ENCODE results near the gene CNTNAP4. TPM values are rescaled to one million over a fixed set of nuclear protein-coding genes. Genes with fewer than 3 reads are reported as not detected.

The CNTNAP4 gene
- polyA plus RNA-seq, 1 of the 3 experiments (the other 2 are of a cell fraction) = not detected

- POLR2A ChIA-PET = no interaction called here
- no peaks in the 10 kb centered on the region for H3K79me2 ChIP-seq (ENCODE audit: insufficient read depth)
- H3K9ac ChIP-seq = no peak overlapping the region
- no peak overlapping the region for H3K4me2 ChIP-seq
- H3K36me3 ChIP-seq (replicated peaks in 1 of 2; ENCODE audit: control insufficient read depth in 1 of 2, insufficient read depth in 2 of 2, low read length in 1 of 2) = no peaks in the 10 kb centered on the region
- H3K27me3 ChIP-seq (ENCODE audit: insufficient read depth) = no peaks in the 10 kb centered on the region
- no peaks in the 10 kb centered on the region for H3K4me1 ChIP-seq (ENCODE audit: control insufficient read depth in 1 of 2, insufficient read depth in 2 of 2, low read depth in 1 of 2, low read length in 1 of 2)
- H2AFZ ChIP-seq (ENCODE audit: low read depth) = no peak overlapping the region
- no peaks in the 10 kb centered on the region for H4K20me1 ChIP-seq (ENCODE audit: insufficient read depth)
- no peak for DNase-seq
- no peak overlapping the region for H3K27ac ChIP-seq (ENCODE audit: low read depth in 2 of 2, low read length in 1 of 2)
- no peaks in the 10 kb centered on the region for H3K9me2 ChIP-seq
- CTCF ChIA-PET = no interaction called here
- no peak overlapping the region for H3K4me3 ChIP-seq (ENCODE audit: low read depth in 2 of 2, low read length in 1 of 2)
- no peak for TF ChIP-seq NRF1 (IDR thresholded peaks at IDR 0.05; ENCODE audit: low read depth, low read length)
- TF ChIP-seq CHD2 (IDR thresholded peaks at IDR 0.05; ENCODE audit: low read length, partially characterized antibody) = no peak
- no peak for TF ChIP-seq JUND (IDR thresholded peaks at IDR 0.05)
- H3F3A ChIP-seq (replicated peaks; ENCODE audit: insufficient read depth) = no peaks in the 10 kb centered on the region
- H3K9me3 ChIP-seq = no peaks in the 10 kb centered on the region
These were observed 41.4 kb downstream of the CNTNAP4 start for GRCh38 chr16:76318565-76318964.

GRCh38 chr16:76329106-76329505, 51.9 kb downstream of the CNTNAP4 start:
- POLR2A ChIA-PET = no interaction called here

More at GRCh38 chr16:76329106-76329505, 51.9 kb downstream of the CNTNAP4 start:
- Histone ChIP-seq H3K9me2 (no peaks in the 10 kb centered on the region), H3K4me3 (ENCODE audit: low read depth in 2 of 2, low read length in 1 of 2) (no peak overlapping the region), H3K4me2 (no peak overlapping the region), H2AFZ (ENCODE audit: low read depth) (no peak overlapping the region), H3K36me3 (replicated peaks in 1 of 2; ENCODE audit: control insufficient read depth in 1 of 2, insufficient read depth in 2 of 2, low read length in 1 of 2) (no peaks in the 10 kb centered on the region), H3K27ac (ENCODE audit: low read depth in 2 of 2, low read length in 1 of 2) (no peak overlapping the region), H3K4me1 (ENCODE audit: control insufficient read depth in 1 of 2, insufficient read depth in 2 of 2, low read depth in 1 of 2, low read length in 1 of 2) (peaks cover 0 to 2% of the 10 kb centered on the region in 2 experiments; a peak in 1 of 4 replicates), H3K79me2 (ENCODE audit: insufficient read depth) (no peaks in the 10 kb centered on the region), H4K20me1 (ENCODE audit: insufficient read depth) (no peaks in the 10 kb centered on the region), H3F3A (replicated peaks; ENCODE audit: insufficient read depth) (no peaks in the 10 kb centered on the region), H3K9ac (no peak overlapping the region), H3K27me3 (ENCODE audit: insufficient read depth) (no peaks in the 10 kb centered on the region), H3K9me3 (no peaks in the 10 kb centered on the region)
- 15% methylated on average over 1 of the region's 1 CpG for WGBS (ENCODE audit: low lambda C conversion rate)
- DNase-seq = no peak
- TF ChIP-seq JUND (IDR thresholded peaks at IDR 0.05) (no peak), EZH2phosphoT487 (IDR thresholded peaks at IDR 0.05; ENCODE audit: borderline replicate concordance, low read depth) (no peak), FOXM1 (IDR thresholded peaks at IDR 0.05; ENCODE audit: low read depth) (no peak), MEF2A (IDR thresholded peaks at IDR 0.05; ENCODE audit: borderline replicate concordance, low read depth) (no peak), RCOR1 (IDR thresholded peaks at IDR 0.05; ENCODE audit: low read length) (no peak), USF1 (IDR thresholded peaks at IDR 0.05; ENCODE audit: borderline replicate concordance, low read depth) (no peak), EP300 (IDR thresholded peaks at IDR 0.05; ENCODE audit: borderline replicate concordance in 1 of 2, low read depth in 1 of 2, low read length in 1 of 2) (no peak), TAF1 (IDR thresholded peaks at IDR 0.05; ENCODE audit: borderline replicate concordance, low read depth, low read length) (no peak), TCF12 (IDR thresholded peaks at IDR 0.05) (no peak), REST (IDR thresholded peaks at IDR 0.05; ENCODE audit: low read depth, low read length) (no peak), RAD21 (IDR thresholded peaks at IDR 0.05; ENCODE audit: low read length) (no peak), MXI1 (IDR thresholded peaks at IDR 0.05; ENCODE audit: low read depth, low read length) (no peak), IRF3 (IDR thresholded peaks at IDR 0.05; ENCODE audit: low read depth, low read length) (no peak), ZBTB33 (IDR thresholded peaks at IDR 0.05; ENCODE audit: borderline replicate concordance, low read depth) (no peak), TEAD4 (IDR thresholded peaks at IDR 0.05; ENCODE audit: borderline replicate concordance, insufficient read depth) (no peak), RXRA (IDR thresholded peaks at IDR 0.05; ENCODE audit: borderline replicate concordance, low read depth) (no peak), ELF1 (IDR thresholded peaks at IDR 0.05) (no peak), NFIC (IDR thresholded peaks at IDR 0.05; ENCODE audit: borderline replicate concordance) (no peak), RFX5 (IDR thresholded peaks at IDR 0.05; ENCODE audit: low read length) (no peak), YY1 (IDR thresholded peaks at IDR 0.05; ENCODE audit: low read depth) (no peak)
- CTCF ChIA-PET = interaction anchor here (0.8 kb wide), 1 partner anchor 27 kb away, joined by 3 read pairs; no protein-coding TSS in a partner anchor

Measured in SK-N-SH (cell line).